Suprapubic skin (tissue), 4 donors: ENCODE data around the gene ERCC8. TPM values are rescaled to one million over a fixed set of nuclear protein-coding genes. Genes with fewer than 3 reads are reported as not detected.
"Not testable (repeated sequence)": the region's sequence is repeated elsewhere in the genome, so short reads cannot be mapped to it uniquely, and the experiment has no call there.

ENCODE experiments used
- DNase-seq, 2 donors: peaks; one replicate each; pipeline ENCODE4 v3.0.0-alpha.2; 2019; ENCODE audit warnings: low spot score in 2 of 2
- H3K27ac ChIP-seq: fragments of 200-600 bp; sonication (generic); one replicate; pipeline ENCODE4 v1.5.1; 2019
- H3K27me3 ChIP-seq: fragments of 200-600 bp; sonication (generic); one replicate; pipeline ENCODE4 v1.5.1; 2019
- H3K36me3 ChIP-seq: fragments of 200-600 bp; sonication (generic); one replicate; pipeline ENCODE4 v1.5.1; 2019
- H3K4me1 ChIP-seq: fragments of 200-600 bp; sonication (generic); one replicate; pipeline ENCODE4 v1.5.1; 2019
- H3K4me3 ChIP-seq: fragments of 200-600 bp; sonication (generic); one replicate; pipeline ENCODE4 v1.5.1; 2019; ENCODE audit warnings: mild to moderate bottlenecking
- H3K9me3 ChIP-seq: fragments of 200-600 bp; sonication (generic); one replicate; pipeline ENCODE4 v1.5.1; 2019
- EP300 ChIP-seq: sonication (generic); formaldehyde crosslinking; IDR thresholded peaks from one replicate; pipeline ENCODE4 v1.6.1; 2017; ENCODE audit warnings: antibody characterized with exemption
- POLR2A ChIP-seq, 2 donors: fragments of 450-650 bp; IDR thresholded peaks; one replicate each; pipeline ENCODE4 v1.6.1; 2017; ENCODE audit warnings: antibody characterized with exemption in 2 of 2, mild to moderate bottlenecking in 2 of 2, moderate library complexity in 2 of 2
- POLR2AphosphoS5 ChIP-seq, 3 donors: sonication (generic); formaldehyde crosslinking; IDR thresholded peaks; one replicate each; pipeline ENCODE4 v1.6.1; 2017; ENCODE audit warnings: antibody characterized with exemption in 3 of 3
- WGBS: methylation state at CpG from one replicate; pipeline ENCODE4 v1.1.5; 2018; 5-methylcytosine and 5-hydroxymethylcytosine counted together
- total RNA-seq, 4 donors: library from RNA; depleted of rRNA; stranded (reverse); fragments of >200 nt; gene quantifications; one replicate each; pipeline ENCODE4 v1.1.0, GENCODE V29; 2016
- TF ChIP-seq, protein P1 (sequence below), 2 donors: fragments of 200-600 bp in 1 of 2; fragments of 450-650 bp in 1 of 2; sonication (generic) in 1 of 2; IDR thresholded peaks; one replicate each; pipeline ENCODE4 v1.5.1; 2016 to 2019; ENCODE audit warnings: antibody characterized with exemption in 2 of 2, mild to moderate bottlenecking in 1 of 2, moderate library complexity in 1 of 2

ERCC8 gene
- total RNA-seq, 4 donors from 2014 or later, result 6.7 to 14.9 (median 11.9) TPM

DNA sequence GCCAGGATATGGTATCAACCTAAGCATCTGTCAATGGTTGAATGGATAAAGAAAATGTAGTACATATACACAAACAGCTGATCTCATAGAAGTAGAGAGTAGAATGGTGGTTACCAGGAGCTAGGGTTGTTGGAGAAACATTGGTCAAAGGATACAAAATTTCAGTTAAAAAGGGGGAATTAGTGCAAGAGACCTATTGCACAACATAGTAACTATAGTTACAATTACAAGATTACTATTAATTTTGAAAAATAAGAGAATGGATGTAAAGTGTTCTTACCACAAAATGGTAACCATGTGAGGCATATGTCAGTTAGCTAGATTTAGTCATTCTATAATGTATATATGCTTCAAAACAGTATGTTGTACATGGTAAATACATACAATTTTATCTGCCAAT, 72.0 kb downstream of the ERCC8 start:
- DNase-seq, result no peak
- TF ChIP-seq, protein P1, sequence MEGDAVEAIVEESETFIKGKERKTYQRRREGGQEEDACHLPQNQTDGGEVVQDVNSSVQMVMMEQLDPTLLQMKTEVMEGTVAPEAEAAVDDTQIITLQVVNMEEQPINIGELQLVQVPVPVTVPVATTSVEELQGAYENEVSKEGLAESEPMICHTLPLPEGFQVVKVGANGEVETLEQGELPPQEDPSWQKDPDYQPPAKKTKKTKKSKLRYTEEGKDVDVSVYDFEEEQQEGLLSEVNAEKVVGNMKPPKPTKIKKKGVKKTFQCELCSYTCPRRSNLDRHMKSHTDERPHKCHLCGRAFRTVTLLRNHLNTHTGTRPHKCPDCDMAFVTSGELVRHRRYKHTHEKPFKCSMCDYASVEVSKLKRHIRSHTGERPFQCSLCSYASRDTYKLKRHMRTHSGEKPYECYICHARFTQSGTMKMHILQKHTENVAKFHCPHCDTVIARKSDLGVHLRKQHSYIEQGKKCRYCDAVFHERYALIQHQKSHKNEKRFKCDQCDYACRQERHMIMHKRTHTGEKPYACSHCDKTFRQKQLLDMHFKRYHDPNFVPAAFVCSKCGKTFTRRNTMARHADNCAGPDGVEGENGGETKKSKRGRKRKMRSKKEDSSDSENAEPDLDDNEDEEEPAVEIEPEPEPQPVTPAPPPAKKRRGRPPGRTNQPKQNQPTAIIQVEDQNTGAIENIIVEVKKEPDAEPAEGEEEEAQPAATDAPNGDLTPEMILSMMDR (IDR thresholded peaks at IDR 0.05), result no peak
- TF ChIP-seq POLR2AphosphoS5 (IDR thresholded peaks at IDR 0.05) (no peak), POLR2A (IDR thresholded peaks at IDR 0.05) (no peak)
- Histone ChIP-seq H3K4me3 (no peak overlapping the region), H3K27ac (no peak overlapping the region), H3K9me3 (peaks cover 13% of the 10 kb centered on the region), H3K27me3 (no peaks in the 10 kb centered on the region), H3K4me1 (no peaks in the 10 kb centered on the region), H3K36me3 (no peaks in the 10 kb centered on the region)

DNA sequence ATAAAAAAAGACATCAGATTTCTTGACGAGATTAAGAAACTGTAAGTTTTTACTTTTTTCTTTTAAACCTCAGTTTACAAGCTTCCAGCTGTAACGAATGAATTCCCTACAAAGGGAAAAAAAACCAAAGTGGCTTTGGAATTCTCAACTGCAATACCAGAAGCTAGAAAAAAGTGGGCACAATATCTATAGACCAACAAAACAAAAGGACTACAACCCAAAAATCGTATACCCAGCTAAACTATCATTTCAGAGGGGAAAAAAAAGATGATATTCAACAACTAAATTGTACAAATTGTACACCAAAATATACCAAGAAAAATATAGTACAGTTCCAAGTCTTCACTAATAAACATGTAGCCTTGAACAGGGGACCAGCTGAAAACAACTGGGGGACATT, 74.0 kb downstream of the ERCC8 start:
- no peak for TF ChIP-seq POLR2A (IDR thresholded peaks at IDR 0.05)
- TF ChIP-seq, protein P1 (IDR thresholded peaks at IDR 0.05), result no peak
- no peak for TF ChIP-seq POLR2AphosphoS5 (IDR thresholded peaks at IDR 0.05)
- no peak for TF ChIP-seq EP300
- WGBS, result 98% methylated on average over 3 of the region's 3 CpGs
- peaks cover 13% of the 10 kb centered on the region for H3K9me3 ChIP-seq
- DNase-seq, result no peak
- H3K36me3 ChIP-seq, result no peaks in the 10 kb centered on the region
- H3K4me1 ChIP-seq, result no peaks in the 10 kb centered on the region
- H3K4me3 ChIP-seq, result no peak overlapping the region
- H3K27me3 ChIP-seq, result no peaks in the 10 kb centered on the region
- H3K27ac ChIP-seq, result no peak overlapping the region

DNA sequence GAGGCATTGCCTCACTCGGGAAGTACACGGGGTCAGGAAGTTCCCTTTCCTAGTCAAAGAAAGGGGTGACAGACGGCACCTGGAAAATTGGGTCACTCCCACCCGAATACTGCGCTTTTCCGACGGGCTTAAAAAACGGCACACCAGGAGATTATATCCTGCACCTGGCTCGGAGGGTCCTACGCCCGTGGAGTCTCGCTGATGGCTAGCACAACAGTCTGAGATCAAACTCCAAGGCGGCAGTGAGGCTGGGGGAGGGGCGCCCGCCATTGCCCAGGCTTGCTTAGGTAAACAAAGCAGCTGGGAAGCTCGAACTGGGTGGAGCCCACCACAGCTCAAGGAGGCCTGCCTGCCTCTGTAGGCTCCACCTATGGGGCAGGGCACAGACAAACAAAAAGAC, 84.3 kb downstream of the ERCC8 start:
- not testable (repeated sequence) for H3K4me3 ChIP-seq, H3K9me3 ChIP-seq, H3K4me1 ChIP-seq, H3K27me3 ChIP-seq, H3K27ac ChIP-seq, H3K36me3 ChIP-seq, DNase-seq
- 94% methylated on average over 16 of the region's 16 CpGs for WGBS

DNA sequence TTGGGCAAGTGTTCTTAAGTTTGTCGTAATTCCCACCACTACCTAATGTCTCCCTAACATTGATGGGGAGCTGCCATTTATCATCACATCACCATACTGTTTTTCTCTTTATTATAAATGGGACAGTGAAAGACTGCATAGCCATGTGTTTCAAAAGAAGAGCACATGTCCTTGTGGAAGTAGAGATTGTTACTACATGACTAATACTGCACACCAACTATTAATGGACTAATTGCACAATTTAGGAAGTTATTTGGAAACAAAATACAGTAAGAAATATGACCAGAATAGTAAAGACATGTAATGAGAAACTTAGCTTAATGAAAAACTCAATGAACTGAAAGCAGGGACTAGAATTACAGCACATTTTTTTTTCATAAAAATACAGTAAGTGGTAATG, 88.8 kb downstream of the ERCC8 start:
- Histone ChIP-seq H3K27me3 (no peaks in the 10 kb centered on the region), H3K4me3 (no peak overlapping the region), H3K27ac (no peak overlapping the region), H3K9me3 (no peaks in the 10 kb centered on the region), H3K4me1 (no peaks in the 10 kb centered on the region), H3K36me3 (no peaks in the 10 kb centered on the region)
- no peak for DNase-seq
- 96% methylated on average over 1 of the region's 1 CpG for WGBS
- TF ChIP-seq EP300, result no peak
- TF ChIP-seq, protein P1 (IDR thresholded peaks at IDR 0.05), result no peak
- no peak for TF ChIP-seq POLR2AphosphoS5 (IDR thresholded peaks at IDR 0.05)
- no peak for TF ChIP-seq POLR2A (IDR thresholded peaks at IDR 0.05)

DNA sequence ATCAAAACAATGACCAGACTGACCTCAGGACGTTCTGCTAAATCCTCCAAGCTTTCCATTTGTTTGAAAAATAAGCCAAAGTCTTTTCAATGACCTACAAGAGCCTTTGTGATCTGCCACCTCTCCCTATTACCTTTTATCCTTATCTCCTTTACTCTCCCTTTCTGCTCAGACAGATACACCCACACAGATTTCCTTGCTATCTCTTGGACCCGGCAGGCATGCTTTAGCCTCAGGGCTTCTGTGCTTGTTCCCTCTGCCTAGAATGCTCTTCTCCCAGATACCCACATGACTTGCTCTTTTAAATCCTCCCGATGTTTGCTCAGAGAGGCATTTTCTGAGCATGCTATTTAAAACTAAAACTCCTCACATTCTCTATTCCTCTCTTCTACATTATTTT, 91.9 kb downstream of the ERCC8 start:
- no peaks in the 10 kb centered on the region for H3K9me3 ChIP-seq
- 30% methylated on average over 3 of the region's 3 CpGs for whole genome bisulfite sequencing
- no peak overlapping the region for H3K4me3 ChIP-seq
- no peaks in the 10 kb centered on the region for H3K27me3 ChIP-seq
- H3K36me3 ChIP-seq, result no peaks in the 10 kb centered on the region
- TF ChIP-seq POLR2A (IDR thresholded peaks at IDR 0.05) (no peak), EP300 (no peak), POLR2AphosphoS5 (IDR thresholded peaks at IDR 0.05) (no peak)
- TF ChIP-seq, protein P1 (IDR thresholded peaks at IDR 0.05), result no peak
- no peaks in the 10 kb centered on the region for H3K4me1 ChIP-seq
- H3K27ac ChIP-seq, result no peak overlapping the region
- no peak for DNase-seq

DNA sequence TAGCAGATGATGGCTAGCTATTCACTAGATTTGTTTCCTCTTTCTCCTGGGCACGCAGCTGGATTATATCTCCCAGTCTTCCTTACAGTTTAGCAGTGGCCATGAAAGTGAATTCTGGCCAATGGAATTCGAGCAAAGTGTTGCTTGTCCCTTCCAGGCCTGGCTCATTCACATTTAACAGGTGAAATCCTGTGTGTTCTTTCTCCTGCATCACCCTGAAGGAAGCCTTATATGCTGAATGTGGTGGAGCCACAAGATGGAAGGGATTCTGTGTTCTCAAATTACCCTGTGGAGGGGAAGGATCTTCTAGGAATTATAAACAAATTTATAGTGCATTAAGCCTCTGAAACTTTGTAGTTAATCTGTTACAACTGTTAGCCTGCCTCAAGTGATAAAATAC, 92.6 kb downstream of the ERCC8 start:
- H3K27ac ChIP-seq, result no peak overlapping the region
- WGBS, result 50% methylated on average over 2 of the region's 2 CpGs
- H3K9me3 ChIP-seq, result no peaks in the 10 kb centered on the region
- H3K36me3 ChIP-seq, result no peaks in the 10 kb centered on the region
- no peak for DNase-seq
- no peaks in the 10 kb centered on the region for H3K4me1 ChIP-seq
- H3K4me3 ChIP-seq, result no peak overlapping the region
- TF ChIP-seq EP300 (no peak), POLR2A (IDR thresholded peaks at IDR 0.05) (no peak), POLR2AphosphoS5 (IDR thresholded peaks at IDR 0.05) (no peak)
- no peaks in the 10 kb centered on the region for H3K27me3 ChIP-seq
